Brain microvascular endothelial cell (primary cell): ENCODE results near the gene PLGRKT.

Experiments
- DNase-seq: peaks from one replicate; pipeline ENCODE4 v3.0.0-alpha.2; 2020
- H3K27ac ChIP-seq: fragments of 250-450 bp; sonication (Bioruptor Pico); 2 replicates; pipeline ENCODE4 v1.5.1; 2020; ENCODE audit warnings: mild to moderate bottlenecking, moderate library complexity
- H3K27me3 ChIP-seq: fragments of 250-450 bp; sonication (Bioruptor Pico); replicated peaks from 2 replicates; pipeline ENCODE4 v1.5.1; 2020; ENCODE audit warnings: mild to moderate bottlenecking
- H3K36me3 ChIP-seq: fragments of 250-450 bp; sonication (Bioruptor Pico); replicated peaks from 2 replicates; pipeline ENCODE4 v1.5.1; 2020; ENCODE audit warnings: mild to moderate bottlenecking
- H3K4me3 ChIP-seq: 2 replicates; pipeline ENCODE4 v1.5.1; 2011; ENCODE audit warnings: low read depth, mild to moderate bottlenecking, control low read depth, low read length, moderate library complexity
- in situ Hi-C: cut with HindIII; loops from 2 replicates; pipeline ENCODE4 v1.10.0; 2017; ENCODE audit warnings: low sequenced_read_pairs, low pct_ligation_motif_present
- TF ChIP-seq, protein P1 (sequence below): IDR thresholded peaks from 2 replicates; pipeline ENCODE4 v1.5.1; 2011; ENCODE audit warnings: low read depth, mild to moderate bottlenecking, moderate library complexity, low read length, control low read depth, inconsistent platforms; ENCODE audit errors: missing control alignments

Gene PLGRKT

GRCh38 chr9:5422276-5422675 is 15.4 kb downstream of the PLGRKT start:
- no peaks in the 10 kb centered on the region for H3K36me3 ChIP-seq
- no peaks in the 10 kb centered on the region for H3K27me3 ChIP-seq
- H3K4me3 ChIP-seq, result no peak overlapping the region
- in situ Hi-C loops, result no loop called here
- TF ChIP-seq, protein P1, sequence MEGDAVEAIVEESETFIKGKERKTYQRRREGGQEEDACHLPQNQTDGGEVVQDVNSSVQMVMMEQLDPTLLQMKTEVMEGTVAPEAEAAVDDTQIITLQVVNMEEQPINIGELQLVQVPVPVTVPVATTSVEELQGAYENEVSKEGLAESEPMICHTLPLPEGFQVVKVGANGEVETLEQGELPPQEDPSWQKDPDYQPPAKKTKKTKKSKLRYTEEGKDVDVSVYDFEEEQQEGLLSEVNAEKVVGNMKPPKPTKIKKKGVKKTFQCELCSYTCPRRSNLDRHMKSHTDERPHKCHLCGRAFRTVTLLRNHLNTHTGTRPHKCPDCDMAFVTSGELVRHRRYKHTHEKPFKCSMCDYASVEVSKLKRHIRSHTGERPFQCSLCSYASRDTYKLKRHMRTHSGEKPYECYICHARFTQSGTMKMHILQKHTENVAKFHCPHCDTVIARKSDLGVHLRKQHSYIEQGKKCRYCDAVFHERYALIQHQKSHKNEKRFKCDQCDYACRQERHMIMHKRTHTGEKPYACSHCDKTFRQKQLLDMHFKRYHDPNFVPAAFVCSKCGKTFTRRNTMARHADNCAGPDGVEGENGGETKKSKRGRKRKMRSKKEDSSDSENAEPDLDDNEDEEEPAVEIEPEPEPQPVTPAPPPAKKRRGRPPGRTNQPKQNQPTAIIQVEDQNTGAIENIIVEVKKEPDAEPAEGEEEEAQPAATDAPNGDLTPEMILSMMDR, result no peak
- no peak for DNase-seq
- no peak overlapping the region for H3K27ac ChIP-seq

- Histone ChIP-seq H3K4me3 (no peak overlapping the region), H3K27ac (no peak overlapping the region), H3K36me3 (no peaks in the 10 kb centered on the region), H3K27me3 (no peaks in the 10 kb centered on the region)
- in situ Hi-C loops, result no loop called here
- TF ChIP-seq, protein P1, result no peak
- DNase-seq, result no peak
These were observed 16.6 kb downstream of the PLGRKT start for GRCh38 chr9:5421163-5421562.

DNA sequence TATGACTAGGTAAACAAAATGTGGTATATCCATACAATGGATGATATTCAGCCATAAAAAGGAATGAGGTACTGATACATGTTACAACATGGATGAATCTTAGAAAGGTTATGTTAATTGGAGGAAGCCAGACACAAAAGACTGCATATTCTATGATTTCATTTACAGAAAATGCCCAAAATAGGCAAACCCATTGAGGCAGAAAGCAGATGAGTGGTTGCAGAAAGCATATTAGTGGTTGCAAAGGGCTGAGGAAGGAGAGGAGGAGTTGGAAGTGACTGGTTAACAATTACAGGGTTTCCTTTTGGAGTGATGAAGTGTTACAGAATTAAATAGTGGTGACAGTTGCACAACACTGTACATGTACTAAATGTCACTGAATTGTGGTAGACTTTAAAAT is 17.7 kb downstream of the PLGRKT start:
- no peaks in the 10 kb centered on the region for H3K27me3 ChIP-seq
- no peak for DNase-seq
- H3K4me3 ChIP-seq, result no peak overlapping the region
- no peak overlapping the region for H3K27ac ChIP-seq
- TF ChIP-seq, protein P1, result no peak
- no peaks in the 10 kb centered on the region for H3K36me3 ChIP-seq
- in situ Hi-C loops, result no loop called here

DNA sequence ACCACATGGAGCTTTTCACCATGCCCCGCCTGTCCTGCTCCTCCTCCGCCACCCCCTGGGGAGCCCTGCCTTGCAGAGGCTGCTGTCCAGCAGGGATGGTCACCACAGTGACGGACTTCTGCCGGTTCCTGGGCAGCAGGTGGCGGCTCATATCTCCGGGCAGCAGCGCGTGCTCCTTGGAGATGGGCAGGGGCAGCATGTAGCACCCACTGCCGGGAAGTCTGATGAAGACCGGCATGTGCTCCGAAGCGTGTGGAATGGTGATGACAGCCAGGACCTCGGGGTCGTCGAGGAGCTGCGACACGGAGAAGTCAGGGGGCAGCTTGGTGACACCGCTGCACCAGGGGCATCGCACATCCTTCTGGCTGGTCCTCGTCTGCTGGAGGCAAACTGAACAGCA is 19.2 kb downstream of the PLGRKT start:
- H3K27ac ChIP-seq, result no peak overlapping the region
- no peak overlapping the region for H3K4me3 ChIP-seq
- TF ChIP-seq, protein P1, result no peak
- no peak for DNase-seq
- in situ Hi-C loops, result no loop called here
- H3K27me3 ChIP-seq, result no peaks in the 10 kb centered on the region
- H3K36me3 ChIP-seq, result no peaks in the 10 kb centered on the region

DNA sequence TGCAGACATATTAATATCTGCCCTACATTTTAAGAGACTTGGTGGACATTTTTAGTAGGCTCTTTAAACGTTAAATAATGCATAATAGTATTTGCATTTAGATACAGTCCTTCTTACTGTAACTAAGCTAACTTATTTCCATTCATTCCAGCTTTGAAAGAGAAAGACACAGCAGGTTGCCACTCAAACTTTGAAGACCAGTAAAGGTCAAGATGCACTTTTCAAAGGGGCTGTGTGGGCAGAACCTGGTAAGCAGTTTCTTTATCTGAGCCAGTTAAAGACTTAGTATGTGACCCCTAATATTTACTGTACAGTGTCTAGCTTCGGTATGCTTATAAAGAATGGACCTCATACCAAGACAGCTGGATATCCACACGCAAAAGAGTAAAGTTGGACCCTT is 20.8 kb downstream of the PLGRKT start:
- H3K27ac ChIP-seq, result no peak overlapping the region
- in situ Hi-C loops, result no loop called here
- no peaks in the 10 kb centered on the region for H3K27me3 ChIP-seq

GRCh38 chr9:5408596-5408995 is 29.1 kb downstream of the PLGRKT start:
- no peak overlapping the region for H3K4me3 ChIP-seq
- no peaks in the 10 kb centered on the region for H3K36me3 ChIP-seq
- H3K27ac ChIP-seq, result no peak overlapping the region
- in situ Hi-C loops, result no loop called here
- TF ChIP-seq, protein P1, result no peak
- DNase-seq, result no peak
- H3K27me3 ChIP-seq, result no peaks in the 10 kb centered on the region

More for the DNA sequence above, 20.8 kb downstream of the PLGRKT start:
- TF ChIP-seq, protein P1, result no peak
- no peak for DNase-seq
- H3K4me3 ChIP-seq, result no peak overlapping the region
- H3K36me3 ChIP-seq, result no peaks in the 10 kb centered on the region
